Kidney (tissue), 14 donors: ENCODE measurements around the gene SLC7A14. TPM values are rescaled to one million over a fixed set of nuclear protein-coding genes. Genes with fewer than 3 reads are reported as not detected.

ENCODE experiments used
- DNase-seq, 5 donors: peaks; one replicate each; pipeline ENCODE4 v3.0.0-alpha.2; 2013 to 2020
- FAIRE-seq: peaks from 2 replicates; lab custom pipeline; 2012; peaks lifted over from hg19 to GRCh38; lab: Jason Lieb, UNC
- H3K27ac ChIP-seq, 2 donors: one replicate each; pipeline ENCODE4 v1.7.0; 2013; ENCODE audit warnings: low read depth in 2 of 2, low read length in 2 of 2, inconsistent platforms in 1 of 2
- H3K27me3 ChIP-seq: one replicate; pipeline ENCODE4 v1.7.1; 2013; ENCODE audit warnings: low read length, inconsistent platforms; ENCODE audit not compliant: control insufficient read depth, insufficient read depth
- H3K36me3 ChIP-seq, 3 donors: one replicate each; pipeline versions ENCODE4 v1.7.0 to v1.7.1; 2013; ENCODE audit warnings: low read length in 3 of 3, control low read depth in 1 of 3, inconsistent platforms in 1 of 3; ENCODE audit not compliant: insufficient read depth in 3 of 3, control insufficient read depth in 2 of 3
- H3K4me1 ChIP-seq, 3 donors: one replicate each; pipeline versions ENCODE4 v1.7.0 to v1.7.1; 2013; ENCODE audit warnings: low read length in 3 of 3, inconsistent platforms in 1 of 3, low read depth in 1 of 3; ENCODE audit not compliant: control insufficient read depth in 2 of 3, insufficient read depth in 2 of 3
- H3K4me3 ChIP-seq, 3 donors: one replicate each; pipeline versions ENCODE4 v1.7.0 to v1.8.1; 2013; ENCODE audit warnings: low read length in 3 of 3, control low read depth in 1 of 3, inconsistent platforms in 1 of 3
- H3K9ac ChIP-seq, 3 donors: one replicate each; pipeline versions ENCODE4 v1.7.0 to v1.7.1; 2013; ENCODE audit warnings: low read length in 3 of 3, control low read depth in 1 of 3, inconsistent platforms in 1 of 3
- H3K9me3 ChIP-seq, 3 donors: one replicate each; pipeline versions ENCODE4 v1.7.0 to v1.7.1; 2013; ENCODE audit warnings: low read length in 3 of 3, control low read depth in 1 of 3, inconsistent platforms in 1 of 3; ENCODE audit not compliant: control insufficient read depth in 2 of 3, insufficient read depth in 1 of 3
- intact Hi-C: fragments of 100-400 bp; cut with DNase I; formaldehyde crosslinking; loops from one replicate; pipeline ENCODE4 v1.11.1; 2022
- polyA plus RNA-seq: library from polyadenylated mRNA; stranded (reverse); fragments of 350-450 nt; fragmentation: Illumina TruSeq; extraction: RNeasy Lipid Tissue Mini Kit (QIAGEN cat#74804); gene quantifications from one replicate; pipeline ENCODE4 v1.2.3, GENCODE V29; 2014; ENCODE audit warnings: low read depth, low replicate concordance; ENCODE audit not compliant: insufficient read depth
- total RNA-seq: library from RNA; stranded (reverse); fragmentation: NEBNext Ultra II Directional; extraction: Animal tissue kit (Norgen Biotek cat#: 25700); gene quantifications from one replicate; pipeline ENCODE4 v1.2.1, GENCODE V29; 2021
- TF ChIP-seq, protein P1 (sequence below): IDR thresholded peaks from 3 replicates; pipeline ENCODE4 v1.5.1; 2012; ENCODE audit warnings: mild to moderate bottlenecking, moderate library complexity, borderline replicate concordance; ENCODE audit not compliant: insufficient read depth; ENCODE audit errors: extremely low read depth
- donor health status: control.
- donor health status: control.
- donor health status: control.
- donor health status: control.
- donor health status: control.
- donor health status: DM: yes; HTN: yes; CAD: no.
- donor health status: Normal renal cell carcinoma (clear cell type).

SLC7A14 gene
- total and polyA plus RNA-seq, 2 donors from 2014 or later: 0.04 TPM; not detected in 1

DNA sequence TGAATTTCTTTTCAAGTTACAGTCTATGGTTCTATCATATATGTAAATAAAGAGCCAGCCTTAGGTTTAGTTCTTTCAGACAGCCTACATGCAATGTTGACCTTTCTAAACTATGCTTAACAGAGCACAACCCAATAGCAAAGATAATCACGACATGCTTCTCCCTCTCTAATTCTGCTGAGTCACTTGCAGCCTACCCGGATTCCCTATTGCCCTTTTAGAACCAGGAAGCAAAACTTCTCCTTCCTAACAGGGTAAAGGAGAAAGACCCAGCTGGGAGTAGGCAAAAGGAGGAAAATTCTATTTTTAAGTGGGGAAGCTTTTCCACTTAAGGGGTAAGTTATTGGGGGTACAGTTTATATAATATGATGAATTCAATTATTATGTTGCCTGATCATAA, 79.3 kb downstream of the SLC7A14 start:
- Histone ChIP-seq H3K4me1 (peaks cover 0 to 5% (median 2%) of the 10 kb centered on the region in 3 donors), H3K9me3 (no peaks in the 10 kb centered on the region), H3K4me3 (no peak overlapping the region), H3K27ac (no peak overlapping the region), H3K9ac (no peak overlapping the region), H3K36me3 (no peaks in the 10 kb centered on the region), H3K27me3 (no peaks in the 10 kb centered on the region)
- FAIRE-seq (no peak), DNase-seq (no peak)
- TF ChIP-seq, protein P1, sequence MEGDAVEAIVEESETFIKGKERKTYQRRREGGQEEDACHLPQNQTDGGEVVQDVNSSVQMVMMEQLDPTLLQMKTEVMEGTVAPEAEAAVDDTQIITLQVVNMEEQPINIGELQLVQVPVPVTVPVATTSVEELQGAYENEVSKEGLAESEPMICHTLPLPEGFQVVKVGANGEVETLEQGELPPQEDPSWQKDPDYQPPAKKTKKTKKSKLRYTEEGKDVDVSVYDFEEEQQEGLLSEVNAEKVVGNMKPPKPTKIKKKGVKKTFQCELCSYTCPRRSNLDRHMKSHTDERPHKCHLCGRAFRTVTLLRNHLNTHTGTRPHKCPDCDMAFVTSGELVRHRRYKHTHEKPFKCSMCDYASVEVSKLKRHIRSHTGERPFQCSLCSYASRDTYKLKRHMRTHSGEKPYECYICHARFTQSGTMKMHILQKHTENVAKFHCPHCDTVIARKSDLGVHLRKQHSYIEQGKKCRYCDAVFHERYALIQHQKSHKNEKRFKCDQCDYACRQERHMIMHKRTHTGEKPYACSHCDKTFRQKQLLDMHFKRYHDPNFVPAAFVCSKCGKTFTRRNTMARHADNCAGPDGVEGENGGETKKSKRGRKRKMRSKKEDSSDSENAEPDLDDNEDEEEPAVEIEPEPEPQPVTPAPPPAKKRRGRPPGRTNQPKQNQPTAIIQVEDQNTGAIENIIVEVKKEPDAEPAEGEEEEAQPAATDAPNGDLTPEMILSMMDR: no peak
- intact Hi-C loops: no loop called here

DNA sequence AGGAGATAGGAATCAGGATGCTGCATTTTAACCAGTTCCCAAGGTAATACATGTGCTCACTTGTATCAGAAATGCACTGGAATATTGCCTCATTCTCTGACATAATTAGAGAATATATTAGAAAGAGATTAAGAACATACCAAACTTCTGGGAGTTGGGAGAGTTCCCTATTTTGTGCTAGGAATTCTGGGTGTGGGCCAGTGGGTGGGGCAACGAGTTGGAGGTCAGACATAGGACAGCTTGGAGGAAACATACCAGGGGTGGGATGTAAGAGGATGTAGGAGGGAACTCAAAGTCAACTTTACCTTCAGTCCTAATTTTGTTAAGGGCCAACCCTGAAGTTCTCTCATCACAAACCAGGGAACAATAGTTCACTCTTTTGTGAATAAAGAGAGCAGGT, 83.6 kb downstream of the SLC7A14 start:
- Histone ChIP-seq H3K27me3 (no peaks in the 10 kb centered on the region), H3K9ac (no peak overlapping the region), H3K4me3 (no peak overlapping the region), H3K36me3 (no peaks in the 10 kb centered on the region), H3K4me1 (peaks cover 0 to 5% (median 2%) of the 10 kb centered on the region in 3 donors), H3K9me3 (no peaks in the 10 kb centered on the region), H3K27ac (no peak overlapping the region)
- intact Hi-C loops: no loop called here
- DNase-seq (no peak), FAIRE-seq (no peak)
- TF ChIP-seq, protein P1: no peak

DNA sequence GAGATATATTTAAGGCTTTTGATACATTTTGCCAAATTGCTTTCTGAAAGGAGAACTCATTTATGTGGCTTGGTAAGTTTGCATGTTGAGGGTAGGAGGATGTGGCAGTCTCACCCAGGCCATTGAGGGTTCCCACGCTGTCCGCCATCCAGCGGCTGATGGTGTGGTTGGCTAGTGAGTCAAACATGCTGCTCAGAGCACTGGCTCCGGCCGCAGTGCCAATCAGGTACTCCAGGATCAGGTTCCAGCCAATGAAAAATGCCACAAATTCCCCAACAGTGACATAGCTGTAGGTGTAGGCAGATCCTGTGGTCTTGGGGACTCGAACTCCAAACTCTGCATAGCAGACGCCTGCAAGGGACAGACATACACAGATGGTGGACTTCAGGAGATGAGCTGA, 84.9 kb downstream of the SLC7A14 start:
- FAIRE-seq: no peak

More for the DNA sequence above, 84.9 kb downstream of the SLC7A14 start:
- Histone ChIP-seq H3K9ac (no peak overlapping the region), H3K4me1 (no peaks in the 10 kb centered on the region), H3K9me3 (no peaks in the 10 kb centered on the region), H3K27me3 (no peaks in the 10 kb centered on the region), H3K27ac (no peak overlapping the region), H3K36me3 (no peaks in the 10 kb centered on the region), H3K4me3 (no peak overlapping the region)
- intact Hi-C loops: no loop called here
- DNase-seq: no peak
- TF ChIP-seq, protein P1: no peak
